Mesodermal cell (in vitro differentiated cells): ENCODE data around the gene GRXCR1.

Source experiments
- H3K27ac ChIP-seq: 2 replicates; pipeline ENCODE4 v1.7.0; 2013; ENCODE audit warnings: mild to moderate bottlenecking, low read depth, low read length, moderate library complexity; ENCODE audit not compliant: severe bottlenecking
- H3K36me3 ChIP-seq: 2 replicates; pipeline ENCODE4 v1.7.1; 2013; ENCODE audit warnings: mild to moderate bottlenecking, low read length, moderate library complexity; ENCODE audit not compliant: control insufficient read depth, insufficient read depth
- H3K4me1 ChIP-seq: one replicate; pipeline ENCODE4 v1.7.1; 2013; ENCODE audit warnings: mild to moderate bottlenecking, low read length; ENCODE audit not compliant: insufficient read depth, control insufficient read depth, poor library complexity, severe bottlenecking
- H3K4me3 ChIP-seq: 2 replicates; pipeline ENCODE4 v1.7.0; 2013; ENCODE audit warnings: low read length, control low read depth, mild to moderate bottlenecking; ENCODE audit not compliant: insufficient read depth, poor library complexity, severe bottlenecking; ENCODE audit errors: extremely low read depth
- H3K9me3 ChIP-seq: 2 replicates; pipeline ENCODE4 v1.7.1; 2013; ENCODE audit warnings: mild to moderate bottlenecking, low read length, moderate library complexity; ENCODE audit not compliant: control insufficient read depth
- WGBS, 2 experiments: methylation state at CpG; one replicate each; pipeline ENCODE4 v1.1.5; 2013; ENCODE audit warnings: missing lambda C conversion rate in 2 of 2; ENCODE audit not compliant: insufficient coverage in 2 of 2; 5-methylcytosine and 5-hydroxymethylcytosine counted together

Gene GRXCR1

DNA sequence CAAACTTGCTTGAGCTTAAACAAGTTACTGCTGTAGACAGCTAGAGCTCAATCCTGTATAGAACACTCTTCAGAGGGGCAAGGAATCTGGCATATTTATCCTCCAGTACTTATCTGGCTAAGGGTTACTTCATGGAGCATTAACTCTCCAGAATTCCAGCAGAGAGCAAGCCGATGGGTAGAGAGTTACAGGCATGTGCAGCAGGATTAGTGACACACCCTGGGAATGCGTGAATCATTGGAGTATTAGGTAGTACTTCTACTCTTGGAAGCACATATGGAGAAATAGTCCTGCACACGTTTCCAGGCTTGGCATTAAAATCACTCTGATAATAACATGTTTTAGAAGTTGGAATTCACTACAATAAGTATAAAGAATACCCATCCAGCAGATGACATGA is 35.4 kb downstream of the GRXCR1 start:
- 86 to 95% methylated on average over 1 to 2 of the region's 3 CpGs for WGBS, 2 experiments
- Histone ChIP-seq H3K9me3 (no peaks in the 10 kb centered on the region), H3K27ac (no peak overlapping the region), H3K36me3 (no peaks in the 10 kb centered on the region), H3K4me3 (no peak overlapping the region), H3K4me1 (no peaks in the 10 kb centered on the region)

DNA sequence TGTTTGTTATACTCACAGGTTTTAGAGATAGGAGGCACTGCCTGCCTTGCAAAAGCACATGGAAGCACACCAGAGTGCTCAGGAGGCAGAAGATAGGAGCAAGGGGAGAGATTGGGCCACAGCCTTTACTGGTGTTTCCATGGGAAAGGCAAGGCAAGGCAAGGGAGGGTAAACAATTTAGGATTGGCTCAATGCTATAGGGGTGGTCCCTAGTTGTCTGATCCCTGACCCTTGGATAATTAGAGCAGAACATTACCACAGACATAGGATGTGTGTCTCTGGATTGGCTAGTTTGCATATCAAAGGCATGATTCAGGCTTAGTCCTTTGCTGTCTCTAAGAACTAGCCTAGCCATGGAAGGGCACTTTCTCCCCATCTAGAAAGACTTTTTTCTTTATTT is 36.1 kb downstream of the GRXCR1 start:
- no peak overlapping the region for H3K27ac ChIP-seq
- H3K4me1 ChIP-seq = no peaks in the 10 kb centered on the region
- no peak overlapping the region for H3K4me3 ChIP-seq
- no peaks in the 10 kb centered on the region for H3K36me3 ChIP-seq
- H3K9me3 ChIP-seq = no peaks in the 10 kb centered on the region

- H3K36me3 ChIP-seq = no peaks in the 10 kb centered on the region
- WGBS, 2 experiments = no CpG with 5 or more reads among the region's 1 CpG
- H3K9me3 ChIP-seq = no peaks in the 10 kb centered on the region
- no peak overlapping the region for H3K27ac ChIP-seq
- no peak overlapping the region for H3K4me3 ChIP-seq
- no peaks in the 10 kb centered on the region for H3K4me1 ChIP-seq
Observed at GRCh38 chr4:42942216-42942615, 49.7 kb downstream of the GRXCR1 start.

GRCh38 chr4:42945874-42946273 is 53.4 kb downstream of the GRXCR1 start:
- no peaks in the 10 kb centered on the region for H3K9me3 ChIP-seq
- no peak overlapping the region for H3K4me3 ChIP-seq
- no peaks in the 10 kb centered on the region for H3K4me1 ChIP-seq
- H3K36me3 ChIP-seq = no peaks in the 10 kb centered on the region
- WGBS, 2 experiments = no CpG with 5 or more reads among the region's 2 CpGs
- no peak overlapping the region for H3K27ac ChIP-seq

DNA sequence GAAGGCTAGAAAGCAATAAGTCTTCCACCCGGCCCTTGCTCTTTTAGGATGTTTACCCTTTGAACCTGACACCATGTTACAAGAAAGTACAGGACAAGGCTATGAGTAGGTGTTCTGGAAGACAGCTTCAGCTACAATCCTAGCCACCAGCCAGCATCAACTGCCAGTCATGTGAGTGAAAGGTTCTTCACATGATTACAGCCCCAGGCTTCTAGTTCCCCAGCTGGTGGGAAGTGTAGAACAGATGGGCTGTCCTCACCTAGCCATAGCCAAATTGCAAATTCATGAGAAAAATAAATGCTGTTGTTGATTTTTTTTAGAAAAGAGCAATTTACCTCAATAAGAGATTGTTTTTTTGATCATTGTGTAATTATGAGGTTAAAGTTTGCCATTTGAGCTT is 60.8 kb downstream of the GRXCR1 start:
- Histone ChIP-seq H3K9me3 (no peaks in the 10 kb centered on the region), H3K27ac (no peak overlapping the region), H3K4me1 (no peaks in the 10 kb centered on the region), H3K36me3 (no peaks in the 10 kb centered on the region), H3K4me3 (no peak overlapping the region)
- 67% methylated on average over 1 of the region's 1 CpG; no CpG with 5 or more reads in 1 of the 2 experiments for WGBS, 2 experiments

- Histone ChIP-seq H3K36me3 (no peaks in the 10 kb centered on the region), H3K27ac (no peak overlapping the region), H3K4me1 (no peaks in the 10 kb centered on the region), H3K4me3 (no peak overlapping the region), H3K9me3 (no peaks in the 10 kb centered on the region)
- WGBS, 2 experiments = 85 to 94% methylated on average over 5 of the region's 10 CpGs
Observed at GRCh38 chr4:42954963-42955669, 62.6 kb downstream of the GRXCR1 start.

DNA sequence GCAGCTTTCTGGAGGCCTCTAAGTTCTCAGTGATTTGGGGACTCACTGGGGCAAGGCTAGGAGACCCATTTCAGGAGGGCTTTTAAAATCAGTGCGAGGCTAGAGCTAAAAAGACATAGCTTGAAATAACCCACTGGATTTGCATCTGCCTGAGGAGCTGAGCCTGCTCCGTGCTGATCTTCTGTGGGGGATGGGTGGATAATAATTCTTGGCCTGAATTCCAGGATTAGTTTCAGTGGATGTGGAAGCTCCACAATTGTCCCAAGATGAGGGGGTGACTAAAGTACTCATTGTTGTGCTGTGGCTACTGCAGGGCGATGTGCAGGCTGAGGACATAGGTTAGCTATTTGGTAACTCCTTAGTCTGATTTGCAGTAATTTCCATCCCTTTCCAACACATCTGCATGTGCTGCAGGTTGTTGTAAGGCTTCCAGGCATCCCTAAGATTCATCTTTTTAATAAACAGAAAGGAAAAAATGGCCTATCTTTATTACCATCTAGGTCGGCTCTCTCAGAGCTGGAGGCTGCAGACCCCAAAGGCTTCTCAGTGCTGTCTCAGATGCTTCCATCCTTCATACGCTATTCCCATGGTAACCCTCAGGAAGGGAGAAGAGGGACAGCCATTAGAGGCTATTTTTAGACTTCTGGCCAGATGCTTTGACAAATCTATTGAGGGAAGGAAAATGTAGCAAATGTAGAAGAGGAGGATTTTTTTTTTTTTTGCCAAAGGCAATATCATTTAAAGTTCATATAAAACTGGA is 63.4 kb downstream of the GRXCR1 start:
- Histone ChIP-seq H3K27ac (peak overlapping the region; percentile 17), H3K4me3 (no peak overlapping the region)
- 66 to 70% methylated on average over 2 to 3 of the region's 5 CpGs for WGBS, 2 experiments

GRCh38 chr4:42965326-42965725 is 72.8 kb downstream of the GRXCR1 start:
- no CpG with 5 or more reads among the region's 2 CpGs for WGBS, 2 experiments
- H3K27ac ChIP-seq = no peak overlapping the region
- no peaks in the 10 kb centered on the region for H3K9me3 ChIP-seq
- H3K36me3 ChIP-seq = no peaks in the 10 kb centered on the region
- H3K4me1 ChIP-seq = no peaks in the 10 kb centered on the region
- no peak overlapping the region for H3K4me3 ChIP-seq

More for the DNA sequence above, 63.4 kb downstream of the GRXCR1 start:
- Histone ChIP-seq H3K9me3 (no peaks in the 10 kb centered on the region), H3K36me3 (no peaks in the 10 kb centered on the region), H3K4me1 (no peaks in the 10 kb centered on the region)

GRCh38 chr4:42985976-42986375 is 93.5 kb downstream of the GRXCR1 start:
- peaks cover 7% of the 10 kb centered on the region for H3K9me3 ChIP-seq
- H3K4me1 ChIP-seq = no peaks in the 10 kb centered on the region
- H3K27ac ChIP-seq = no peak overlapping the region
- H3K36me3 ChIP-seq = no peaks in the 10 kb centered on the region
- H3K4me3 ChIP-seq = no peak overlapping the region

DNA sequence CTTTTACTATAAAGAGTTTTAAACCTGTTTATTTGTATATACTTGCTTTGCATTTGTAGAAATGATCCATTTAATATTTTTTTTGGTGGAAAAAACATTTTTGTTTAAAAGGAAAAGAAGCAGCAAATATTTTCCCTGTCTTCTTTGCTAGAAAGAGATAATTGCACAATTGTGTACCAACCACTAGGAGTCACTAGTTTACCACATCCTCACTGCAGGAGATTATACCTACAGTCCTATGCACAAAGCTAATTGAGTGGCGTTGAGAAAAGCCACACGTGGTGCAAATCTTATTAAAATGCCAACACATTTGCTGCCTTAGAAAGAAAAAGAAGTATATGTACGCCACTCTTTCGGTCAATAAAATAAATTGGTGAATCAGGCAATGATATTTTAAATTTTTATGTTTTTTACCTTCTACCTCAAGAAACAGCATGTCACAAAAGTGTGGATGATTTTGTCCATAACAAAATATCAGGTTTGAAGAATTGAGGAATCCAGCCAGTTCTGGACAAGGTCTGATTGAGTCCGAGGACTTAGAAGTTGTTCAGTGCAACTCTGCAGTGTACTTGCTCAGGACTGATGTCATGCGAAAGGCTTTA is 102.9 kb downstream of the GRXCR1 start:
- Histone ChIP-seq H3K27ac (no peak overlapping the region), H3K36me3 (no peaks in the 10 kb centered on the region), H3K9me3 (no peaks in the 10 kb centered on the region), H3K4me3 (no peak overlapping the region), H3K4me1 (no peaks in the 10 kb centered on the region)
- WGBS, 2 experiments = 45% methylated on average over 2 of the region's 6 CpGs; no CpG with 5 or more reads in 1 of the 2 experiments

DNA sequence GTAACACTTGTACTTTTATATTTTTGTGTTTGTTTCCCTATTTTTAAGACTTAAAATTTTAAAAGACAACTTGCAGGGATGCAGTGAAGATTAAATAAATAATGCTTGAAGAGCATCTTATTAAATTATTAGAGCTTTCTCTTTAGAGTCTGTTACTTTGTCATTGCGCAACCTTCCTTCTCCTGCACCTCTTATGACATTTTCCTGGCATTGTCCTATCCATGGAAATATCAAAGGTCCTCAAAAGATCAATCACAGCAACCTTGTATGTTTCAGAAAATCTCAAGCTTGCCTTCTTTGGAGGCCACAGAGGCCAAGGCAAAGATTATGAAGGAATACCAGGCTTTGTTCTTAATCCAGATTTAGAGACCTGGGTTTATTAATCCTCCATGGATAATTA is 116.3 kb downstream of the GRXCR1 start:
- Histone ChIP-seq H3K27ac (no peak overlapping the region), H3K4me1 (no peaks in the 10 kb centered on the region), H3K9me3 (peaks cover 6% of the 10 kb centered on the region), H3K4me3 (no peak overlapping the region), H3K36me3 (no peaks in the 10 kb centered on the region)
- no CpG with 5 or more reads among the region's 1 CpG for WGBS, 2 experiments
